Upper lobe of right lung (tissue), 1 donor: Measurements from ENCODE around the gene PRR20G. TPM values are rescaled to one million over a fixed set of nuclear protein-coding genes. Genes with fewer than 3 reads are reported as not detected.

Experiments used
- ATAC-seq: fragments of 200-7000 bp; cut with Tn5 transposase; one replicate; pipeline ENCODE4 v1.9.1; 2020; ENCODE audit warnings: mild to moderate bottlenecking, moderate library complexity
- DNase-seq: peaks from one replicate; pipeline ENCODE4 v3.0.0-alpha.2; 2020
- H3K27ac ChIP-seq: fragments of 200-600 bp; one replicate; pipeline ENCODE4 v1.8.0; 2022
- H3K27me3 ChIP-seq: fragments of 200-600 bp; one replicate; pipeline ENCODE4 v1.8.0; 2022; ENCODE audit warnings: mild to moderate bottlenecking
- H3K36me3 ChIP-seq: fragments of 200-600 bp; one replicate; pipeline ENCODE4 v1.8.0; 2022
- H3K4me1 ChIP-seq: fragments of 200-600 bp; one replicate; pipeline ENCODE4 v1.8.0; 2022
- H3K4me3 ChIP-seq: fragments of 200-600 bp; one replicate; pipeline ENCODE4 v1.8.0; 2022; ENCODE audit warnings: mild to moderate bottlenecking
- H3K9me3 ChIP-seq: fragments of 200-600 bp; one replicate; pipeline ENCODE4 v1.8.0; 2022
- CTCF ChIP-seq: fragments of 200-600 bp; IDR thresholded peaks from one replicate; pipeline ENCODE4 v1.8.0; 2022; ENCODE audit warnings: antibody characterized with exemption
- intact Hi-C: fragments of 100-400 bp; cut with DNase I; formaldehyde crosslinking; loops from one replicate; pipeline ENCODE4 v1.11.0; 2022
- total RNA-seq: library from RNA; stranded (reverse); fragmentation: NEBNext Ultra II Directional; extraction: Animal tissue kit (Norgen Biotek cat#: 25700); gene quantifications from one replicate; pipeline ENCODE4 v1.2.1, GENCODE V29; 2021
- donor health status: DM: no; HTN: yes; CAD: no; lungs with severe emphysema.

Gene PRR20G
- total RNA-seq, 1 donor from 2014 or later, result not detected

- Histone ChIP-seq H3K27ac (no peak overlapping the region), H3K36me3 (no peaks in the 10 kb centered on the region), H3K4me3 (no peak overlapping the region), H3K27me3 (no peaks in the 10 kb centered on the region), H3K4me1 (no peaks in the 10 kb centered on the region), H3K9me3 (no peaks in the 10 kb centered on the region)
- intact Hi-C loops, result no loop called here
- no peak for DNase-seq
- ATAC-seq, result no peak
- no peak for TF ChIP-seq CTCF
Measured at GRCh38 chr3:127257351-127257750, 30.5 kb downstream of the PRR20G start.

GRCh38 chr3:127256733-127257271 is 31.0 kb downstream of the PRR20G start:
- Histone ChIP-seq H3K9me3 (no peaks in the 10 kb centered on the region), H3K27me3 (no peaks in the 10 kb centered on the region), H3K36me3 (no peaks in the 10 kb centered on the region), H3K4me3 (no peak overlapping the region), H3K27ac (no peak overlapping the region), H3K4me1 (no peaks in the 10 kb centered on the region)
- DNase-seq (no peak), ATAC-seq (no peak)
- intact Hi-C loops, result no loop called here
- TF ChIP-seq CTCF, result no peak

GRCh38 chr3:127256138-127256537 is 31.7 kb downstream of the PRR20G start:
- no peak for ATAC-seq
- H3K27ac ChIP-seq, result no peak overlapping the region
- H3K9me3 ChIP-seq, result no peaks in the 10 kb centered on the region
- H3K4me3 ChIP-seq, result no peak overlapping the region
- H3K27me3 ChIP-seq, result no peaks in the 10 kb centered on the region
- DNase-seq, result no peak
- no peaks in the 10 kb centered on the region for H3K4me1 ChIP-seq
- H3K36me3 ChIP-seq, result no peaks in the 10 kb centered on the region
- intact Hi-C loops, result no loop called here
- TF ChIP-seq CTCF, result no peak

- Histone ChIP-seq H3K27ac (no peak overlapping the region), H3K27me3 (no peaks in the 10 kb centered on the region), H3K36me3 (no peaks in the 10 kb centered on the region), H3K4me1 (no peaks in the 10 kb centered on the region), H3K4me3 (no peak overlapping the region), H3K9me3 (no peaks in the 10 kb centered on the region)
- ATAC-seq (no peak), DNase-seq (no peak)
- intact Hi-C loops, result no loop called here
- no peak for TF ChIP-seq CTCF
Measured at GRCh38 chr3:127255516-127255915, 32.3 kb downstream of the PRR20G start.

- TF ChIP-seq CTCF, result peak; percentile 32
- ATAC-seq, result peak; percentile 68
- no peaks in the 10 kb centered on the region for H3K4me1 ChIP-seq
- intact Hi-C loops, result no loop called here
- no peak for DNase-seq
- H3K36me3 ChIP-seq, result no peaks in the 10 kb centered on the region
- H3K27ac ChIP-seq, result no peak overlapping the region
- H3K4me3 ChIP-seq, result no peak overlapping the region
- H3K9me3 ChIP-seq, result no peaks in the 10 kb centered on the region
- H3K27me3 ChIP-seq, result no peaks in the 10 kb centered on the region
Measured at GRCh38 chr3:127254730-127255129, 33.1 kb downstream of the PRR20G start.

- Histone ChIP-seq H3K4me1 (no peaks in the 10 kb centered on the region), H3K9me3 (no peaks in the 10 kb centered on the region), H3K4me3 (no peak overlapping the region), H3K36me3 (no peaks in the 10 kb centered on the region), H3K27me3 (no peaks in the 10 kb centered on the region), H3K27ac (no peak overlapping the region)
- intact Hi-C loops, result no loop called here
- TF ChIP-seq CTCF, result no peak
- ATAC-seq (no peak), DNase-seq (no peak)
Measured at GRCh38 chr3:127254033-127254644, 33.7 kb downstream of the PRR20G start.
